Activated T-cell treated with anti-CD3 and anti-CD28 coated beads for 24 hours (primary cell): Measurements from ENCODE around the gene RORB.

ENCODE experiments used
- DNase-seq: peaks from one replicate; pipeline ENCODE4 v3.0.0-alpha.2; 2020; ENCODE audit warnings: low read depth

The RORB gene

GRCh38 chr9:74719306-74719705 is 222.2 kb downstream of the RORB start:
- no peak for DNase-seq

- no peak for DNase-seq
These were observed 224.8 kb downstream of the RORB start for GRCh38 chr9:74721696-74722660.

- DNase-seq, result no peak
These were observed 227.2 kb downstream of the RORB start for GRCh38 chr9:74724317-74724716.

- DNase-seq, result no peak
These were observed 229.4 kb downstream of the RORB start for GRCh38 chr9:74726581-74726980.

GRCh38 chr9:74728176-74728575 is 231.0 kb downstream of the RORB start:
- DNase-seq, result no peak

- no peak for DNase-seq
These were observed 232.1 kb downstream of the RORB start for GRCh38 chr9:74729136-74729695.

- no peak for DNase-seq
These were observed 238.6 kb downstream of the RORB start for GRCh38 chr9:74735761-74736160.

- no peak for DNase-seq
These were observed 239.5 kb downstream of the RORB start for GRCh38 chr9:74736646-74737045.

GRCh38 chr9:74742191-74742790 is 245.2 kb downstream of the RORB start:
- DNase-seq, result no peak
